IMR-90 (cell line): Measurements from ENCODE around the gene P3H1. TPM values are rescaled to one million over a fixed set of nuclear protein-coding genes. Genes with fewer than 3 reads are reported as not detected.

Experiments used
- ATAC-seq: fragments of 200-7000 bp; cut with Tn5 transposase; 2 replicates; pipeline ENCODE4 v1.9.1; 2020; ENCODE audit warnings: low read depth, mild to moderate bottlenecking, moderate library complexity
- BruUV-seq: library from RNA; stranded (reverse); fragments of 400-500 nt; replicated peaks from 2 replicates; lab custom pipeline; 2021; lab: Mats Ljungman, UMichigan
- CTCF ChIA-PET: fragments of 300-600 bp; formaldehyde crosslinking; extraction: SDS; loops from one replicate; lab custom pipeline; 2021; ENCODE audit warnings: antibody characterized with exemption; lab: Yijun Ruan, JAX
- POLR2A ChIA-PET: fragments of 300-600 bp; sonication (Branson Sonifier 250); formaldehyde crosslinking; loops from one replicate; lab custom pipeline; 2022; ENCODE audit warnings: antibody characterized with exemption; ENCODE audit not compliant: unreplicated experiment; lab: Charles Lee
- DNase-seq: peaks from one replicate; pipeline ENCODE4 v3.0.0; 2013
- H2AFZ ChIP-seq: replicated peaks from 2 replicates; pipeline ENCODE3; 2013; ENCODE audit warnings: low read length, mild to moderate bottlenecking; ENCODE audit not compliant: poor library complexity
- H2AK5ac ChIP-seq: 2 replicates; pipeline ENCODE4 v1.6.1; 2013; ENCODE audit warnings: low read depth, low read length, inconsistent platforms
- H2AK9ac ChIP-seq: replicated peaks from 2 replicates; pipeline ENCODE3; 2013; ENCODE audit warnings: mild to moderate bottlenecking, low read depth, low read length, moderate library complexity; ENCODE audit not compliant: poor library complexity
- H2BK120ac ChIP-seq: 2 replicates; pipeline ENCODE4 v1.6.1; 2013; ENCODE audit warnings: low read depth, low read length, inconsistent platforms
- H2BK15ac ChIP-seq: 3 replicates; pipeline ENCODE4 v1.6.1; 2013; ENCODE audit warnings: low read depth, low read length, inconsistent platforms
- H2BK20ac ChIP-seq: 2 replicates; pipeline ENCODE4 v1.6.1; 2013; ENCODE audit warnings: low read depth, mild to moderate bottlenecking, inconsistent platforms, low read length, moderate library complexity
- H2BK5ac ChIP-seq: 2 replicates; pipeline ENCODE4 v1.6.1; 2013; ENCODE audit warnings: mild to moderate bottlenecking, low read depth, low read length, inconsistent platforms; ENCODE audit not compliant: poor library complexity, severe bottlenecking
- H3K14ac ChIP-seq: replicated peaks from 2 replicates; pipeline ENCODE4 v1.6.1; 2013; ENCODE audit warnings: low read depth, low read length, inconsistent platforms
- H3K18ac ChIP-seq: 2 replicates; pipeline ENCODE4 v1.6.1; 2013; ENCODE audit warnings: low read depth, low read length, control low read depth
- H3K23ac ChIP-seq: 2 replicates; pipeline ENCODE4 v1.6.1; 2013; ENCODE audit warnings: low read depth, low read length, inconsistent platforms
- H3K27ac ChIP-seq: 2 replicates; pipeline ENCODE4 v1.5.1; 2013; ENCODE audit warnings: mild to moderate bottlenecking, control low read depth, low read length; ENCODE audit not compliant: insufficient read depth
- H3K27me3 ChIP-seq: 2 replicates; pipeline ENCODE4 v1.6.1; 2013; ENCODE audit warnings: low read length; ENCODE audit not compliant: control insufficient read depth, insufficient read depth
- H3K36me3 ChIP-seq: 2 replicates; pipeline ENCODE4 v1.6.1; 2013; ENCODE audit warnings: low read length, mixed read lengths; ENCODE audit not compliant: control insufficient read depth, insufficient read depth
- H3K4ac ChIP-seq: 2 replicates; pipeline ENCODE4 v1.6.1; 2013; ENCODE audit warnings: low read depth, low read length, inconsistent platforms
- H3K4me1 ChIP-seq: 2 replicates; pipeline ENCODE4 v1.6.1; 2013; ENCODE audit warnings: low read length, mixed read lengths; ENCODE audit not compliant: control insufficient read depth, insufficient read depth
- H3K4me2 ChIP-seq: 2 replicates; pipeline ENCODE4 v1.6.1; 2013; ENCODE audit warnings: low read depth, mild to moderate bottlenecking, control low read depth, low read length, moderate library complexity
- H3K4me3 ChIP-seq: 2 replicates; pipeline ENCODE4 v1.5.1; 2013; ENCODE audit warnings: low read depth, mild to moderate bottlenecking, control low read depth, low read length, moderate library complexity; ENCODE audit not compliant: insufficient read depth
- H3K56ac ChIP-seq: 2 replicates; pipeline ENCODE4 v1.6.1; 2013; ENCODE audit warnings: low read length, inconsistent platforms; ENCODE audit not compliant: insufficient read depth; ENCODE audit errors: extremely low read depth
- H3K79me1 ChIP-seq, 2 experiments: 2 replicates each; pipeline ENCODE4 v1.6.1; 2013; ENCODE audit warnings: low read length in 2 of 2, inconsistent platforms in 1 of 2, low read depth in 1 of 2
- H3K9ac ChIP-seq: 2 replicates; pipeline ENCODE4 v1.6.1; 2013; ENCODE audit warnings: low read depth, low read length, control low read depth
- H3K9me1 ChIP-seq: 2 replicates; pipeline ENCODE4 v1.6.1; 2013; ENCODE audit warnings: low read length, inconsistent platforms; ENCODE audit not compliant: insufficient read depth
- H3K9me3 ChIP-seq: 2 replicates; pipeline ENCODE4 v1.6.1; 2013; ENCODE audit warnings: low read length; ENCODE audit not compliant: control insufficient read depth, insufficient read depth
- H4K20me1 ChIP-seq: 2 replicates; pipeline ENCODE4 v1.6.1; 2013; ENCODE audit warnings: low read length, inconsistent platforms; ENCODE audit not compliant: insufficient read depth
- H4K5ac ChIP-seq: 2 replicates; pipeline ENCODE4 v1.6.1; 2013; ENCODE audit warnings: mild to moderate bottlenecking, low read depth, low read length, control low read depth
- H4K8ac ChIP-seq, 2 experiments: 2 replicates each; pipeline ENCODE4 v1.6.1; 2013; ENCODE audit warnings: low read depth in 2 of 2, low read length in 2 of 2, control low read depth in 1 of 2, inconsistent platforms in 1 of 2
- H4K91ac ChIP-seq: 2 replicates; pipeline ENCODE4 v1.6.1; 2013; ENCODE audit warnings: low read depth, low read length, inconsistent platforms; ENCODE audit not compliant: insufficient read depth
- BHLHE40 ChIP-seq: fragments of 150-350 bp; IDR thresholded peaks from 2 replicates; pipeline ENCODE4 v1.6.1; 2016; ENCODE audit warnings: mild to moderate bottlenecking, low read depth, low read length
- MAFK ChIP-seq: IDR thresholded peaks from 2 replicates; pipeline ENCODE4 v1.6.1; 2012; ENCODE audit warnings: low read depth, low read length, improper control_type of control experiment
- POLR2A ChIP-seq: IDR thresholded peaks from 2 replicates; pipeline ENCODE4 v1.6.1; 2012; ENCODE audit warnings: mild to moderate bottlenecking, low read depth, low read length
- RAD21 ChIP-seq: IDR thresholded peaks from 2 replicates; pipeline ENCODE4 v1.6.1; 2012; ENCODE audit warnings: low read length, improper control_type of control experiment
- RCOR1 ChIP-seq: IDR thresholded peaks from 2 replicates; pipeline ENCODE4 v1.6.1; 2012; ENCODE audit warnings: mild to moderate bottlenecking, low read length, improper control_type of control experiment; ENCODE audit not compliant: insufficient replicate concordance
- SMC3 ChIP-seq: fragments of 150-350 bp; IDR thresholded peaks from 2 replicates; pipeline ENCODE4 v1.6.1; 2016; ENCODE audit warnings: low read depth, mild to moderate bottlenecking, antibody characterized with exemption, low read length, moderate library complexity
- USF2 ChIP-seq: fragments of 150-350 bp; IDR thresholded peaks from 2 replicates; pipeline ENCODE4 v1.6.1; 2017; ENCODE audit warnings: mild to moderate bottlenecking, antibody characterized with exemption, low read length, low read depth
- WGBS, 2 experiments: methylation state at CpG; one replicate each; pipeline versions ENCODE4 v1.1.5 to v1.1.7; 2013; ENCODE audit warnings: missing lambda C conversion rate in 2 of 2; ENCODE audit not compliant: insufficient read length in 1 of 2; ENCODE audit errors: extremely low coverage in 2 of 2; 5-methylcytosine and 5-hydroxymethylcytosine counted together
- dilution Hi-C: fragments of 300-500 bp; cut with HindIII; formaldehyde crosslinking; loops from one replicate; pipeline ENCODE4 v1.14.3; 2018; ENCODE audit warnings: low sequenced_read_pairs; ENCODE audit not compliant: unreplicated experiment
- in situ Hi-C: fragments of 300-500 bp; cut with MboI; formaldehyde crosslinking; loops from 3 replicates; pipeline ENCODE4 v1.14.3; 2019; ENCODE audit warnings: low sequenced_read_pairs, inconsistent platforms, mixed read lengths
- intact Hi-C: fragments of 100-400 bp; cut with micrococcal nuclease; formaldehyde crosslinking; loops from 2 replicates; pipeline ENCODE4 v1.10.0; 2022
- polyA plus RNA-seq, 3 experiments: library from polyadenylated mRNA; depleted of rRNA; stranded (reverse); fragments of >200 nt; gene quantifications; 2 replicates each; pipeline ENCODE4 v1.2.3, GENCODE V29; 2012; ENCODE audit warnings: low replicate concordance in 1 of 3
- total RNA-seq: library from RNA; depleted of rRNA; stranded (reverse); fragments of >200 nt; gene quantifications from 2 replicates; pipeline ENCODE4 v1.2.3, GENCODE V29; 2012

Gene P3H1
- total and polyA plus RNA-seq, 2 of the 4 experiments (the other 2 are of a cell fraction) = 108 to 210 TPM

- Histone ChIP-seq H2BK5ac (no peak overlapping the region), H3K4ac (no peak overlapping the region), H3K56ac (no peak overlapping the region), H3K9me1 (peaks cover 11% of the 10 kb centered on the region), H3K14ac (no peak overlapping the region), H4K20me1 (peaks cover 14% of the 10 kb centered on the region), H3K79me1 (peaks cover 39 to 46% of the 10 kb centered on the region in 2 experiments), H2AK9ac (no peak overlapping the region), H2BK120ac (no peak overlapping the region), H3K27ac (no peak overlapping the region), H3K18ac (no peak overlapping the region), H3K9me3 (no peaks in the 10 kb centered on the region), H3K4me2 (no peak overlapping the region), H2AK5ac (no peak overlapping the region), H4K8ac (no peak overlapping the region), H2BK15ac (no peak overlapping the region), H3K36me3 (peaks cover 55% of the 10 kb centered on the region), H2AFZ (no peak overlapping the region), H3K4me3 (no peak overlapping the region), H4K5ac (no peak overlapping the region), H3K27me3 (no peaks in the 10 kb centered on the region), H2BK20ac (no peak overlapping the region), H3K4me1 (peaks cover 3% of the 10 kb centered on the region; the same call in 1 of the 2 replicates), H4K91ac (no peak overlapping the region), H3K23ac (no peak overlapping the region), H3K9ac (no peak overlapping the region)
- BruUV-seq = no TSS peak
- ChIA-PET CTCF (no interaction called here), POLR2A (no interaction called here)
- no peak for TF ChIP-seq BHLHE40
- no peak for TF ChIP-seq USF2
- no peak for TF ChIP-seq SMC3
- TF ChIP-seq RAD21 = no peak
- TF ChIP-seq RCOR1 = no peak
- no peak for TF ChIP-seq POLR2A
- no peak for TF ChIP-seq MAFK
- DNase-seq (no peak), ATAC-seq (no peak)
- in situ Hi-C loops (no loop called here), dilution Hi-C loops (no loop called here), intact Hi-C loops (loop anchor here (5.0 kb wide), 1 partner anchor 611 kb away; no protein-coding TSS in a partner anchor)
- WGBS, 2 experiments = no CpG with 5 or more reads among the region's 3 CpGs
Observed at GRCh38 chr1:42758641-42759040, 8.2 kb downstream of the P3H1 start.
